Right lobe of liver (tissue), 6 donors: ENCODE data around the gene KRTAP5-7. TPM values are rescaled to one million over a fixed set of nuclear protein-coding genes. Genes with fewer than 3 reads are reported as not detected.
"Not testable (repeated sequence)": the region's sequence is repeated elsewhere in the genome, so short reads cannot be mapped to it uniquely, and the experiment has no call there.

Source experiments
- ATAC-seq, 4 donors: fragments of 200-7000 bp; cut with Tn5 transposase; one replicate each; pipeline ENCODE4 v1.9.1; 2020; ENCODE audit warnings: mild to moderate bottlenecking in 4 of 4, moderate library complexity in 4 of 4
- DNase-seq, 3 donors: peaks; one replicate each; pipeline ENCODE4 v3.0.0-alpha.2; 2020
- H3K27ac ChIP-seq, 3 donors: fragments of 200-600 bp; one replicate each; pipeline ENCODE4 v1.8.0; 2022
- H3K27me3 ChIP-seq, 2 donors: fragments of 200-600 bp; one replicate each; pipeline ENCODE4 v1.8.0; 2022
- H3K36me3 ChIP-seq, 4 donors: fragments of 200-600 bp; sonication (generic) in 1 of 4; one replicate each; pipeline versions ENCODE4 v1.5.1 to v1.8.0; 2017 to 2022; ENCODE audit warnings: control low read depth in 1 of 4
- H3K4me1 ChIP-seq, 4 donors: fragments of 200-600 bp; sonication (generic) in 1 of 4; one replicate each; pipeline versions ENCODE4 v1.5.1 to v1.8.0; 2017 to 2022; ENCODE audit warnings: control low read depth in 1 of 4
- H3K4me3 ChIP-seq, 3 donors: fragments of 200-600 bp; one replicate each; pipeline ENCODE4 v1.8.0; 2022
- H3K9me3 ChIP-seq, 4 donors: fragments of 200-600 bp; sonication (generic) in 1 of 4; one replicate each; pipeline versions ENCODE4 v1.5.1 to v1.8.0; 2017 to 2022; ENCODE audit warnings: control low read depth in 1 of 4
- POLR2A ChIP-seq: fragments of 450-650 bp; IDR thresholded peaks from one replicate; pipeline ENCODE4 v1.6.1; 2017; ENCODE audit warnings: antibody characterized with exemption, mild to moderate bottlenecking
- WGBS: methylation state at CpG from one replicate; pipeline ENCODE4 v1.1.6; 2018; ENCODE audit warnings: low coverage, low lambda C conversion rate; ENCODE audit not compliant: insufficient coverage; ENCODE audit errors: missing lambda C conversion rate; 5-methylcytosine and 5-hydroxymethylcytosine counted together
- intact Hi-C, 2 donors: fragments of 100-400 bp; cut with DNase I; formaldehyde crosslinking; loops; one replicate each; pipeline versions ENCODE4 v1.11.2 to v1.14.1; 2022
- long read RNA-seq: library from polyadenylated mRNA; unstranded; transcript quantifications from one replicate; pipeline ENCODE4 v2.0.0, GENCODE V29; 2019
- total RNA-seq, 6 experiments: library from RNA; depleted of rRNA in 2 of 6; stranded (reverse); fragments of >200 nt in 2 of 6; fragmentation: NEBNext Ultra II Directional in 3 of 6; extraction: Animal tissue kit (Norgen Biotek cat#: 25700) in 3 of 6; gene quantifications; one replicate each; pipeline versions ENCODE4 v1.1.0 to v1.2.4, GENCODE V29; 2016 to 2023
- TF ChIP-seq, protein P1 (sequence below), 4 donors: fragments of 200-600 bp in 3 of 4; fragments of 450-650 bp in 1 of 4; IDR thresholded peaks; one replicate each; pipeline versions ENCODE4 v1.5.1 to v1.8.0; 2016 to 2022; ENCODE audit warnings: antibody characterized with exemption in 4 of 4, mild to moderate bottlenecking in 2 of 4
- donor health status: DM: no; HTN: yes; CAD: no.
- donor health status: DM: no; HTN: no; CAD: no.
- donor health status: DM: no; HTN: no; CAD: no.
- donor health status: DM: no; HTN: yes; CAD: no.
- donor health status: DM: no; HTN: yes; CAD: no.

KRTAP5-7 gene, protein sequence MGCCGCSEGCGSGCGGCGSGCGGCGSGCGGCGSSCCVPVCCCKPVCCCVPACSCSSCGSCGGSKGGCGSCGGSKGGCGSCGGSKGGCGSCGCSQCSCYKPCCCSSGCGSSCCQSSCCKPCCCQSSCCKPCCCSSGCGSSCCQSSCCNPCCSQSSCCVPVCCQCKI
- 1 to 10 TPM in 1 of 6 experiments, under 1 TPM in 3, not detected in 2; 0.18 to 3.9 (median 0.23) TPM for total RNA-seq
- long read RNA-seq, result 0 reads

- WGBS, result 15% methylated on average over 4 of the region's 10 CpGs
These were observed at the start of gene KRTAP5-7 for GRCh38 chr11:71526796-71527575. KRTAP5-7 (plus strand) TSS chr11:71527267; CDS start chr11:71527301, 34 bp downstream.

DNA sequence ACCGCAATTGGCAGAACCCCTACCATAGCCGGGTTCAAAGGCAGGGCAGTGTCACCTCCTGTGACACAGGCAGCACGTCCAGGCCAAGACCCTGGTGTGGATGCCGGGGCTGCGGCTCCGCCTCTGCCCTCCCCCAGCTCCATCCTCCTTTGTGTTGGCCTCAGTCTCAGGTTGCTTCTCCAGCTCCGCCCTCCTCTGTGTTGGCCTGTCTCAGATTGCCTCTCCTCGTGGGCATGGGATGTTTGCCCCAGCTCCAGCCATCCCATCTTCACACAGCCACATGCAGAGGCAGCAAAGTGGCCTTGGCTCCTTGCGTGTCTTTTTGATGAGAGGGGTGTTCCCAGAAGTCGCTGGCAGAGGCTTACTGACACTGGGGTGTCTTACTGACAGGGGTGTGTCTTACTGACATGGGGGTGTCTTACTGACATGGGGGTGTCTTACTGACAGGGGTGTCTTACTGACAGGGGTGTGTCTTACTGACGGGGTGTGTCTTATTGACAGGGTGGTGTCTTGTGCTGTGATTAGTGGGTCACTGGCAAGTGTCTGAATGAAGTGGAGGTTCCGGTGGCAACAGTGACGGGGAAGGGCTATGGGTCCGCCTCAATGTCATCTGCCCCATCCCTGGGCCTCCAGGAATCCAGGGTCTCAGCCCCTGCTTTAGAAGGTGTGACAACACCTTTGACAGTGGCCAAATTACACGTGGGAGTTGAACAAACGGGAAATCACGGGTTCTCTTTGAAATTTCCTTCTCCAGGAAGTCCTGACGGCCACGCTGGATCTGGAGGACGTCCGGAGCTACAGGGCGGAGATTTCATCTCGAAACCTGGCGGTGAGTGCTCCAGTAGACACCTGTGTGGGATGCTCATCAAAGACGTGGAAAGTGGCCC lies 49.2 kb upstream of the KRTAP5-7 start:
- peak in 1 of 3 donors; percentile 17 for DNase-seq
- H3K4me1 ChIP-seq, result no peaks in the 10 kb centered on the region
- TF ChIP-seq, protein P1, sequence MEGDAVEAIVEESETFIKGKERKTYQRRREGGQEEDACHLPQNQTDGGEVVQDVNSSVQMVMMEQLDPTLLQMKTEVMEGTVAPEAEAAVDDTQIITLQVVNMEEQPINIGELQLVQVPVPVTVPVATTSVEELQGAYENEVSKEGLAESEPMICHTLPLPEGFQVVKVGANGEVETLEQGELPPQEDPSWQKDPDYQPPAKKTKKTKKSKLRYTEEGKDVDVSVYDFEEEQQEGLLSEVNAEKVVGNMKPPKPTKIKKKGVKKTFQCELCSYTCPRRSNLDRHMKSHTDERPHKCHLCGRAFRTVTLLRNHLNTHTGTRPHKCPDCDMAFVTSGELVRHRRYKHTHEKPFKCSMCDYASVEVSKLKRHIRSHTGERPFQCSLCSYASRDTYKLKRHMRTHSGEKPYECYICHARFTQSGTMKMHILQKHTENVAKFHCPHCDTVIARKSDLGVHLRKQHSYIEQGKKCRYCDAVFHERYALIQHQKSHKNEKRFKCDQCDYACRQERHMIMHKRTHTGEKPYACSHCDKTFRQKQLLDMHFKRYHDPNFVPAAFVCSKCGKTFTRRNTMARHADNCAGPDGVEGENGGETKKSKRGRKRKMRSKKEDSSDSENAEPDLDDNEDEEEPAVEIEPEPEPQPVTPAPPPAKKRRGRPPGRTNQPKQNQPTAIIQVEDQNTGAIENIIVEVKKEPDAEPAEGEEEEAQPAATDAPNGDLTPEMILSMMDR (IDR thresholded peaks at IDR 0.05), result no peak
- no peak for TF ChIP-seq POLR2A
- WGBS, result 83% methylated on average over 13 of the region's 25 CpGs
- no peaks in the 10 kb centered on the region for H3K27me3 ChIP-seq
- no peak overlapping the region for H3K27ac ChIP-seq
- ATAC-seq, result no peak
- no peak overlapping the region for H3K4me3 ChIP-seq
- no peaks in the 10 kb centered on the region for H3K9me3 ChIP-seq
- intact Hi-C loops, result no loop called here
- peaks cover 0 to 37% (median 10%) of the 10 kb centered on the region in 4 donors for H3K36me3 ChIP-seq

More at GRCh38 chr11:71526796-71527575, at the start of gene KRTAP5-7:
- H3K27ac ChIP-seq, result peak within 1 kb of the TSS; percentile 72 to 79 (median 76)
- H3K36me3 ChIP-seq, H3K27me3 ChIP-seq, H3K4me3 ChIP-seq, intact Hi-C loops, H3K9me3 ChIP-seq: not testable (repeated sequence)
- peaks cover 0 to 26% (median 11%) of the 10 kb centered on the region in 4 donors for H3K4me1 ChIP-seq
- peak; percentile 63 to 84 (median 76) for ATAC-seq
- DNase-seq, result peak in 2 of 3 donors; percentile 58 to 73

DNA sequence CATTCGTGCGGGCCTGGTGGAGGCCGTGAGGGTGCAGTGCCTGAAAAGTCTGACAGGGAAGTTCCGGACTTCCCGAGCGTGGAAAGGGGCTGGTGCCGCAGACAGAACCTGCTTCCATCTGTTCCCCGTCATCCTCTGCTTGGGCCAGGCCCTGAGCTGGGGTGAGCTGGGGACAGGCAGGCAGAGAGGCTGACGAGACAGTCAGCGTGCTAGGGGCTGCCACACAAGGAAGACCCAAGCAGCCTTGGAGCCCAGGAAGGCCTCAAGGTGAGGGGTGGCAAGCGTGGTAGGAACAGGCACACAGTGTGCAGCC lies 48.6 kb upstream of the KRTAP5-7 start:
- Histone ChIP-seq H3K9me3 (no peaks in the 10 kb centered on the region), H3K27me3 (no peaks in the 10 kb centered on the region), H3K27ac (no peak overlapping the region), H3K4me3 (no peak overlapping the region), H3K4me1 (no peaks in the 10 kb centered on the region), H3K36me3 (peaks cover 0 to 37% (median 9%) of the 10 kb centered on the region in 4 donors)
- intact Hi-C loops, result no loop called here
- ATAC-seq, result no peak
- WGBS, result 89% methylated on average over 8 of the region's 11 CpGs
- TF ChIP-seq POLR2A, result no peak
- TF ChIP-seq, protein P1 (IDR thresholded peaks at IDR 0.05), result no peak
- peak in 1 of 3 donors; percentile 35 for DNase-seq

DNA sequence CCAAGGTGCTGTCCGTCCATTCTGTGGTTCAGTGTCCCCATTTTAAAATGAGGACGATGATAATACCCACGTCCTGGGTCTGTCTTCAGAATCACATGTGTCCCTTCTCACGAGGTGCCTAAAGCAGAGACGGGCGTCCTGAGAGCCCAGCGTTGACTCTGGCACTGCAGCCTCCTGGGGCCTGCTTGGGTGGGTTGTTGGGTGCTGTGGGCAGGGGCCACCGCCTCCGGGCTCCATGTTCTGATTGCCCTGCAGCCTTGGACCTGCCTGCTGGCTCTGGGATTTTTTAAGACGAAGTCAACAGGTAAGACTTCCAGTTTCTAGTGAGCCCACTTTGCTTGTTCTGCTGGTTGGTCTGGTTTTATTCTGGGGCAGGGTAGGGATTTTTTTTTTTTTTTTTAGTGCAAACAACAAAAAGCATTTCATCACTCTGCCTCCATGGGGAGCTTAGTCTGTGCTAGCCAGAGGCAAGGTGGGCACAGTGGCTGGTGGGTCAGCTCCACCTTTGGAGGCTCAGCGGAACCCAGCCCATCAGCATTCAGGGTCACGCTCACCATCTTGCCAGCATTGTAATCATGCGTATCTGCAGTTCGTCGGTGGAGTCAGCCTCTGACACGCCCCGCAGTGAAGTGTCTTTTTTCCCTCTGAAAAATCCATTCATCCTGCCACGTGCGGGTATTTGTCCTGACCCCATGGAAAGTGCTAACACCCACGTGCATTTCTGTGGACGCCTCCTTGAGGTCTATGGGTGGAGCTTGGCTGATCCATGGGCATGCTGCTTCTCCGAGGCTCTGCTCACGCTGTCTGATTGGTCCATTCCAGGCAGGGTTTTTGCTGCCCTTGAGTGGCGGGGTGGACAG lies 45.7 kb upstream of the KRTAP5-7 start:
- intact Hi-C loops, result no loop called here
- ATAC-seq (no peak), DNase-seq (no peak)
- Histone ChIP-seq H3K9me3 (no peaks in the 10 kb centered on the region), H3K4me3 (no peak overlapping the region), H3K36me3 (peaks cover 0 to 54% (median 5%) of the 10 kb centered on the region in 4 donors), H3K27ac (no peak overlapping the region), H3K27me3 (no peaks in the 10 kb centered on the region), H3K4me1 (no peaks in the 10 kb centered on the region)
- no peak for TF ChIP-seq POLR2A
- TF ChIP-seq, protein P1 (IDR thresholded peaks at IDR 0.05), result no peak
- 78% methylated on average over 3 of the region's 24 CpGs for WGBS
